H1 (cell line): ENCODE results near the gene TYW1B. TPM values are rescaled to one million over a fixed set of nuclear protein-coding genes. Genes with fewer than 3 reads are reported as not detected.
"Not testable (repeated sequence)": the region's sequence is repeated elsewhere in the genome, so short reads cannot be mapped to it uniquely, and the experiment has no call there.

ENCODE experiments used
- CTCF ChIA-PET: fragments of 300-600 bp; sonication (Branson Sonifier 250); formaldehyde crosslinking; loops from one replicate; lab custom pipeline; 2021; ENCODE audit not compliant: partially characterized antibody; lab: Charles Lee
- POLR2A ChIA-PET: fragments of 300-600 bp; sonication (Branson Sonifier 250); formaldehyde crosslinking; loops from one replicate; lab custom pipeline; 2021; ENCODE audit warnings: inconsistent platforms; ENCODE audit not compliant: partially characterized antibody; lab: Charles Lee
- DNase-seq, 2 experiments: peaks; one replicate each; pipeline versions ENCODE4 v3.0.0 to v3.0.0-alpha.2; 2010 to 2022; ENCODE audit warnings: low spot score in 2 of 2, low read depth in 1 of 2, mixed read lengths in 1 of 2
- FAIRE-seq: peaks from 2 replicates; lab custom pipeline; 2011; peaks lifted over from hg19 to GRCh38; lab: Jason Lieb, UNC
- H2AFZ ChIP-seq: 2 replicates; pipeline ENCODE4 v1.8.1; 2012; ENCODE audit warnings: low read length, inconsistent platforms
- H2AK5ac ChIP-seq: 2 replicates; pipeline ENCODE4 v1.6.1; 2013; ENCODE audit warnings: low read depth, low read length
- H2BK120ac ChIP-seq: replicated peaks from 2 replicates; pipeline ENCODE3; 2013; ENCODE audit warnings: low read depth, low read length, inconsistent platforms
- H2BK12ac ChIP-seq: 2 replicates; pipeline ENCODE4 v1.6.1; 2013; ENCODE audit warnings: low read depth, low read length
- H2BK15ac ChIP-seq: 2 replicates; pipeline ENCODE4 v1.6.1; 2013; ENCODE audit warnings: low read length
- H2BK20ac ChIP-seq: 2 replicates; pipeline ENCODE4 v1.6.1; 2013; ENCODE audit warnings: low read length
- H2BK5ac ChIP-seq: 2 replicates; pipeline ENCODE4 v1.6.1; 2013; ENCODE audit warnings: low read depth, low read length
- H3K14ac ChIP-seq: 2 replicates; pipeline ENCODE4 v1.6.1; 2013; ENCODE audit warnings: inconsistent platforms; ENCODE audit not compliant: insufficient read length
- H3K18ac ChIP-seq: 2 replicates; pipeline ENCODE4 v1.6.1; 2013; ENCODE audit warnings: low read length; ENCODE audit errors: extremely low read depth
- H3K23ac ChIP-seq: 2 replicates; pipeline ENCODE4 v1.6.1; 2013; ENCODE audit warnings: inconsistent platforms; ENCODE audit not compliant: insufficient read length
- H3K23me2 ChIP-seq: 2 replicates; pipeline ENCODE4 v1.6.1; 2013; ENCODE audit warnings: low read depth, low read length
- H3K27ac ChIP-seq: 2 replicates; pipeline ENCODE4 v1.6.1; 2011; ENCODE audit warnings: low read depth, low read length, inconsistent platforms
- H3K27me3 ChIP-seq, 4 experiments: replicated peaks in 1 of 4; 1 replicate in 1 of 4; 2 replicates in 3 of 4; pipeline versions ENCODE4 v1.6.1 to v1.8.1; 2011 to 2013; ENCODE audit warnings: low read length in 3 of 4, mild to moderate bottlenecking in 3 of 4, inconsistent platforms in 2 of 4, mixed read lengths in 2 of 4, moderate library complexity in 1 of 4; ENCODE audit not compliant: control insufficient read depth in 3 of 4, insufficient read depth in 3 of 4; ENCODE audit errors: extremely low read depth in 1 of 4
- H3K36me3 ChIP-seq, 4 experiments: 2 replicates each; pipeline versions ENCODE4 v1.6.1 to v1.8.1; 2011 to 2013; ENCODE audit warnings: mild to moderate bottlenecking in 4 of 4, low read length in 3 of 4, moderate library complexity in 2 of 4, control low read depth in 1 of 4, inconsistent platforms in 1 of 4; ENCODE audit not compliant: insufficient read depth in 4 of 4, control insufficient read depth in 2 of 4
- H3K4ac ChIP-seq: replicated peaks from 2 replicates; pipeline ENCODE3; 2013; ENCODE audit warnings: low read length, low read depth, mixed read lengths, inconsistent platforms; ENCODE audit not compliant: insufficient read length
- H3K4me1 ChIP-seq, 4 experiments: replicated peaks in 1 of 4; 1 replicate in 1 of 4; 2 replicates in 3 of 4; pipeline versions ENCODE4 v1.6.1 to v1.8.1; 2011 to 2013; ENCODE audit warnings: low read length in 3 of 4, inconsistent platforms in 2 of 4, mixed read lengths in 1 of 4; ENCODE audit not compliant: insufficient read depth in 4 of 4, control insufficient read depth in 3 of 4
- H3K4me2 ChIP-seq, 2 experiments: 2 replicates each; pipeline versions ENCODE4 v1.6.1 to v1.8.1; 2011 to 2013; ENCODE audit warnings: low read depth in 2 of 2, low read length in 2 of 2, control low read depth in 1 of 2, inconsistent platforms in 1 of 2, mild to moderate bottlenecking in 1 of 2; ENCODE audit not compliant: insufficient read depth in 1 of 2
- H3K4me3 ChIP-seq, 4 experiments: fragments of 200-600, 300-600 bp in 1 of 4; sonication (generic), shearing (Covaris generic), sonication (Bioruptor Twin) in 1 of 4; 2 replicates each; pipeline versions ENCODE4 v1.5.1 to v1.8.1; 2011 to 2016; ENCODE audit warnings: low read length in 4 of 4, low read depth in 3 of 4, control low read depth in 2 of 4, inconsistent platforms in 2 of 4, mild to moderate bottlenecking in 2 of 4, mixed read lengths in 1 of 4, moderate library complexity in 1 of 4; ENCODE audit not compliant: insufficient read depth in 2 of 4; ENCODE audit errors: extremely low read depth in 1 of 4
- H3K56ac ChIP-seq: replicated peaks from 2 replicates; pipeline ENCODE3; 2013; ENCODE audit warnings: low read depth, mild to moderate bottlenecking, mixed read lengths, low read length, inconsistent platforms; ENCODE audit not compliant: insufficient read length
- H3K79me1 ChIP-seq: 2 replicates; pipeline ENCODE4 v1.6.1; 2013; ENCODE audit warnings: low read depth, low read length, control low read depth
- H3K79me2 ChIP-seq, 2 experiments: 2 replicates each; pipeline versions ENCODE4 v1.6.1 to v1.8.1; 2012 to 2013; ENCODE audit warnings: low read length in 2 of 2, mild to moderate bottlenecking in 2 of 2, inconsistent platforms in 1 of 2; ENCODE audit not compliant: insufficient read depth in 2 of 2, control insufficient read depth in 1 of 2
- H3K9ac ChIP-seq, 4 experiments: replicated peaks in 1 of 4; 1 replicate in 1 of 4; 2 replicates in 3 of 4; pipeline versions ENCODE4 v1.6.1 to v1.8.1; 2011 to 2013; ENCODE audit warnings: low read depth in 3 of 4, low read length in 3 of 4, control low read depth in 2 of 4, mild to moderate bottlenecking in 2 of 4, moderate library complexity in 2 of 4, inconsistent platforms in 1 of 4; ENCODE audit errors: extremely low read depth in 1 of 4
- H3K9me3 ChIP-seq, 2 experiments: 2 replicates each; pipeline versions ENCODE4 v1.6.1 to v1.8.1; 2012 to 2013; ENCODE audit warnings: mild to moderate bottlenecking in 2 of 2, moderate library complexity in 2 of 2, control low read depth in 1 of 2, inconsistent platforms in 1 of 2, low read depth in 1 of 2, low read length in 1 of 2, mixed read lengths in 1 of 2; ENCODE audit not compliant: insufficient read depth in 2 of 2
- H4K20me1 ChIP-seq, 2 experiments: replicated peaks in 1 of 2; 2 replicates each; pipeline versions ENCODE3 to v1.8.1; 2011 to 2013; ENCODE audit warnings: inconsistent platforms in 2 of 2, low read length in 2 of 2, mild to moderate bottlenecking in 1 of 2; ENCODE audit not compliant: insufficient read depth in 2 of 2, control insufficient read depth in 1 of 2
- H4K5ac ChIP-seq: 2 replicates; pipeline ENCODE4 v1.6.1; 2013; ENCODE audit warnings: low read length, low read depth, mixed read lengths, inconsistent platforms; ENCODE audit not compliant: insufficient read length
- H4K8ac ChIP-seq: 2 replicates; pipeline ENCODE4 v1.8.0; 2013; ENCODE audit warnings: mild to moderate bottlenecking, moderate library complexity, low read length, inconsistent platforms; ENCODE audit not compliant: insufficient read depth; ENCODE audit errors: extremely low read depth
- H4K91ac ChIP-seq: replicated peaks from 2 replicates; pipeline ENCODE3; 2013; ENCODE audit warnings: low read length, mixed read lengths, inconsistent platforms; ENCODE audit not compliant: insufficient read length
- WGBS, 2 experiments: shearing (Covaris generic) in 1 of 2; methylation state at CpG; one replicate each; pipeline versions ENCODE4 v1.1.6 to v1.1.7; 2013 to 2015; ENCODE audit warnings: low lambda C conversion rate in 2 of 2, mixed read lengths in 2 of 2, inconsistent platforms in 1 of 2, low coverage in 1 of 2, missing lambda C conversion rate in 1 of 2; ENCODE audit not compliant: insufficient replicate concordance in 2 of 2, insufficient coverage in 1 of 2, insufficient read length in 1 of 2; ENCODE audit errors: extremely low coverage in 1 of 2, missing lambda C conversion rate in 1 of 2; 5-methylcytosine and 5-hydroxymethylcytosine counted together
- polyA plus RNA-seq, 7 experiments: library from polyadenylated mRNA; depleted of rRNA in 3 of 7; stranded (reverse) in 5 of 7; unstranded in 2 of 7; fragments of >200 nt in 5 of 7; fragments of 200-250 nt in 2 of 7; gene quantifications; 1 replicate in 5 of 7; 2 replicates in 1 of 7; 4 replicates in 1 of 7; pipeline versions ENCODE4 v1.2.1 to v1.2.3, GENCODE V29; 2011 to 2013; ENCODE audit warnings: missing spikeins in 2 of 7, mixed read lengths in 2 of 7
- total RNA-seq: library from RNA; stranded (reverse); fragmentation: NEBNext Ultra II Directional; extraction: Animal tissue kit (Norgen Biotek cat#: 25700); gene quantifications from 2 replicates; pipeline ENCODE4 v1.2.1, GENCODE V29; 2021

Gene TYW1B
- total and polyA plus RNA-seq, 2 of the 8 experiments (the other 6 are each of a cell fraction or from before 2014, with no cell fraction given) = 6.8 to 12.6 TPM

GRCh38 chr7:72554401-72554800 lies 273.6 kb downstream of the TYW1B start:
- CTCF ChIA-PET, H3K23ac ChIP-seq: not testable (repeated sequence)

More at GRCh38 chr7:72554401-72554800, 273.6 kb downstream of the TYW1B start:
- H2BK12ac ChIP-seq, FAIRE-seq, H2AFZ ChIP-seq, H3K4me2 ChIP-seq, H3K18ac ChIP-seq, H3K79me2 ChIP-seq, H3K79me1 ChIP-seq, H3K4me1 ChIP-seq, H2AK5ac ChIP-seq, H2BK15ac ChIP-seq, H4K91ac ChIP-seq, H2BK120ac ChIP-seq, H3K36me3 ChIP-seq, H4K8ac ChIP-seq, H3K4me3 ChIP-seq, POLR2A ChIA-PET, H2BK5ac ChIP-seq, H3K9me3 ChIP-seq, H3K27ac ChIP-seq, H3K4ac ChIP-seq, H4K5ac ChIP-seq, H3K14ac ChIP-seq, H3K27me3 ChIP-seq, H3K23me2 ChIP-seq, H3K56ac ChIP-seq, H3K9ac ChIP-seq, H2BK20ac ChIP-seq, DNase-seq, H4K20me1 ChIP-seq: not testable (repeated sequence)
- 84% methylated on average over 4 of the region's 5 CpGs; no CpG with 5 or more reads in 1 of the 2 experiments for WGBS, 2 experiments
